GM21528 (cell line): Measurements from ENCODE around the gene NOP9.

Experiments
- ATAC-seq: cut with Tn5 transposase; IDR thresholded peaks from one replicate; pipeline ENCODE4 v1.9.1; 2021; ENCODE audit warnings: mild to moderate bottlenecking, moderate library complexity; ENCODE audit not compliant: unreplicated experiment, low FRiP score

Gene NOP9, protein sequence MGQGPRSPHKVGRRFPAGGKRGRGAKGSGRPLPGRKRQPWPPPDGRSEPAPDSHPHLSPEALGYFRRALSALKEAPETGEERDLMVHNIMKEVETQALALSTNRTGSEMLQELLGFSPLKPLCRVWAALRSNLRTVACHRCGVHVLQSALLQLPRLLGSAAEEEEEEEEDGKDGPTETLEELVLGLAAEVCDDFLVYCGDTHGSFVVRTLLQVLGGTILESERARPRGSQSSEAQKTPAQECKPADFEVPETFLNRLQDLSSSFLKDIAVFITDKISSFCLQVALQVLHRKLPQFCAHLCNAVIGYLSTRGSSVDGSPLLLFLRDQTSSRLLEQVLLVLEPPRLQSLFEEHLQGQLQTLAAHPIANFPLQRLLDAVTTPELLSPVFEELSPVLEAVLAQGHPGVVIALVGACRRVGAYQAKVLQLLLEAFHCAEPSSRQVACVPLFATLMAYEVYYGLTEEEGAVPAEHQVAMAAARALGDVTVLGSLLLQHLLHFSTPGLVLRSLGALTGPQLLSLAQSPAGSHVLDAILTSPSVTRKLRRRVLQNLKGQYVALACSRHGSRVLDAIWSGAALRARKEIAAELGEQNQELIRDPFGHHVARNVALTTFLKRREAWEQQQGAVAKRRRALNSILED

DNA sequence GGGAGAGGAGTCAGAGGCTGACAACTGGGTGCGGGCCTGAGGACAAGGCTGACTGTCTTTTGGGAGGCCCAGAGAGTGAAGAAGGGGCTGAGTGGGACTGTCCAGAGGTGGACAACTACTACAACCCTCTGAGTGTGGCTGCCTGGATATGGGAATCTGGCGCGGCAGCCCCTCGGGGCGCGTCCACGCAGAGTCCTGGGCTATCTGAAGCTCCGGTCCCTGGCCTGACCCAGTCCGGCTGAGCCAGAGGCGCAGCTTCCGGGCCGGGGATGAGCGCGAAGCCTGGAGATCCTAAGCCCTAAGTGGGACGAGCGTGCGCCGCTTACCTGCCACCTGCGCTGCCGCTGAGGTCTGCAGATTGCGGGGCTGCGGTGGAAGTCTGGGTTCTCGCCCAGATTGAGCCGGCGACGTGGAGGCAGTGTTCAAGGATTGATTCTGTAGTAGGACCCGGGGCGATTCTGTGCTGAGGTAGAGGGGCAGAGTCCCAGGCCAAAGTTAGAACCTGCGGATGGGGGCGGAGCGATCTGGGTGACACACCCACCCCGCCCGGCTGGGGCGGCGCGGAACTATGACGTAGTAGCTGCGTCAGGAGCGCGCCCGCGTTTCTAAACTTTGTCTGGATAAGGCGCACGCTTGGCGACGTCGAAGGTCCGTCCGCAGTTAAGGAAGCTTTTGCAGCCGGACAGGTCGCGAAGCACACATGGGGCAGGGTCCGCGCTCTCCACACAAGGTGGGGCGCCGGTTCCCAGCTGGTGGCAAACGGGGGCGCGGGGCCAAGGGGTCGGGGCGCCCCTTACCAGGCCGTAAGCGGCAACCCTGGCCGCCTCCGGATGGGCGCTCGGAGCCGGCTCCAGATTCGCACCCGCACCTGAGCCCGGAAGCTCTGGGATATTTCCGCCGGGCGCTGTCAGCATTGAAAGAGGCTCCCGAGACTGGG is at the start of gene NOP9, which contains the start of gene DHRS1:
NOP9 (plus strand) TSS at position 596 of the 937 bp plus-strand sequence; CDS start at position 701, 105 bp downstream.
DHRS1 (minus strand) TSS at position 526 of the 937 bp plus-strand sequence. CDS start 674 bp downstream, outside the sequence.
- peak; percentile 75 for ATAC-seq

DNA sequence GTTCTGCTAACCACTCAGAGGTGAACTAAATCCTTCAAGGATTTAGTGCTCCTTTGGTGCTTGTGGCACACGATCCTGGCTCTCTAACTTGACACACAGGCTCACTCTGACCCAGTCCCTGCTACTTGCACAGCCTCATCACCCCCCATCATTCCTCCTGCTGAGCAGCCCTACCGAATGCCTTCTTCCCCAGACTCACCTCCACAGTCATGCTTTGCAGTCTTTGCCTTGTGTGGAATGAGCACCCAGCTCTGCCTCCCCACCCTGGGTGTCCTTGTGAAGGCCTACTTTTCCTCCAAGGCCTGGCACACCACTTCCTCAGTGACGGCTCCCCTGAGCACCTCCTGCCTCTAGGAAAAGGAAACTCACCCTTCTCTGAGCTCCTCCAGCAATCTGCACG is 49.3 kb upstream of the NOP9 start:
- no peak for ATAC-seq

DNA sequence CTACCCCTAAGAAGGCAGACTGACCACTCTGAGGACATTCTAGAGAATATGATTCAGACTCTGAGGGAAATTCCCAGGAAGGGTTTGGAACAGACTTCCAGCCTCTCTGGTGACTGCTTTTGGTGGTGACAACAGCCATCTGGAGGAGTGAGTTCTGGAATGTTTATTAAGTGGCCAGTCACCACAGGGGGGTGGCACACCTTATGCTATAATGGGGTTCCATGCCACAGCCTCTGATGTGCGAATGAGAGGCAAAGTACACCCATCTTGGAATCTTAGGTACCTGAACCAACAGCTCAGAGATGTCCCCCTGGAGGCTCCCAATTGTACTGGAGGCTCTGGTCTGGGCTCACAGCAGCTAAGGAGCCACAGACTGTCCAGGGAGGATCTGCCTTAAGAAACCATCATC is 47.8 kb upstream of the NOP9 start:
- ATAC-seq = no peak

DNA sequence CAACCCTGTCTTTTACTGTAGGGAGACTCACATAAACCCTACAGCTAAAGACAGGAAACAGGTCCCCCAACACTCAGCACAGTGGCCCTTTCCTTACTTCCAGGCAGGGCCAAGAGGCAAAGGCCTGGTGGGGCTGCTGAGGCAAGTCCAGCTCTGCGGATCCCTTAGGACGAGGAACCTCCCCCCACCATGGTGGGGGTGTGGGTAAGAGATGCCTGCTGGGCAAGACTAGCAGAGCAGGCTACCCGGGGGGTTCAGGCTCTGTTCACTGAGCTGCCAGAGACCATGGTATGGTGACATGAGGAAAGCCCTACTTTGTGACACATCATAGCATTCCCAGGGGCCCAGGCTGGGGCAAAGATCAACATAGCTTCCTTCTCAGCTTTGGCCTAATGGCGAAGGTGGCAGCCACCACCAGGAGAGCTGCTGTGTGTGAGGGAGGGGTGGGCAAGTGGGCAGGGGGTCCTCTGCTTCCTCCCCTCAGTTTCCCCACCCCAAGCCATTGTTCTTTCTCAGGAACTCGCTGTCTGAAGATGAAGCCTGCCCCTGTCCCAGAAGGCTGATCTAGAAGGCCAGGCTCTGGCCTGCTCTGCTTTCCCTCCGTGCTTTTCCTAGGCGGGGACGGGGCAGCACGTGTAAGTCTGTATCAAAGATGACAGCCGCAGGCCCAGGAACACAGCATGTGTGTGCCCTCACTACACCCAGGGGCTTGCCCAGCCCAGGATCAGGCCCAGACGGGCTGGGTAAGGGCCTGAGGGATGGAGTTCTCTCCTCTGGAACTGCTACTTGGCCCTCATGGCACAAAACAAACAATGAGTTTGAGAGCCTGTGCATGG is 47.1 kb upstream of the NOP9 start:
- no peak for ATAC-seq

DNA sequence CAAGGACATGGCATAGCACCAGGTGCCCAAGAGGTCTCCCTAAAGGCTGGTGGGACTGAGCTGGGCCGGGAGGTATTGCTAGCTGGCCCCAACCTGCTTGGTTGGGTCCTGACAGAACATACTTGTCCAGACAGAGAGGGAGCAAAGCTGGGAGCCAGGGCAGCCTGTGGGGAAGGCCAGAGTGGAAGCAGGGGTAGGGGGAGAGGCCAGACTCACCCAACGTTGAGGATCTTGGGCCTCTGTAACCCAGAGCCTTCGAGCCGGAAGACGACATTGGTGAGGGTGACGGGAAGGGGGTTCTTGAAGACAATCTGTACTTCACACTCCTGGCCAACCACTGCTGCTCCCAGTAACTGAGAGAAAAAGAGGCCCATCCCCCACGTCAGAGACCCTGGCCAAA is 45.7 kb upstream of the NOP9 start:
- ATAC-seq = no peak

DNA sequence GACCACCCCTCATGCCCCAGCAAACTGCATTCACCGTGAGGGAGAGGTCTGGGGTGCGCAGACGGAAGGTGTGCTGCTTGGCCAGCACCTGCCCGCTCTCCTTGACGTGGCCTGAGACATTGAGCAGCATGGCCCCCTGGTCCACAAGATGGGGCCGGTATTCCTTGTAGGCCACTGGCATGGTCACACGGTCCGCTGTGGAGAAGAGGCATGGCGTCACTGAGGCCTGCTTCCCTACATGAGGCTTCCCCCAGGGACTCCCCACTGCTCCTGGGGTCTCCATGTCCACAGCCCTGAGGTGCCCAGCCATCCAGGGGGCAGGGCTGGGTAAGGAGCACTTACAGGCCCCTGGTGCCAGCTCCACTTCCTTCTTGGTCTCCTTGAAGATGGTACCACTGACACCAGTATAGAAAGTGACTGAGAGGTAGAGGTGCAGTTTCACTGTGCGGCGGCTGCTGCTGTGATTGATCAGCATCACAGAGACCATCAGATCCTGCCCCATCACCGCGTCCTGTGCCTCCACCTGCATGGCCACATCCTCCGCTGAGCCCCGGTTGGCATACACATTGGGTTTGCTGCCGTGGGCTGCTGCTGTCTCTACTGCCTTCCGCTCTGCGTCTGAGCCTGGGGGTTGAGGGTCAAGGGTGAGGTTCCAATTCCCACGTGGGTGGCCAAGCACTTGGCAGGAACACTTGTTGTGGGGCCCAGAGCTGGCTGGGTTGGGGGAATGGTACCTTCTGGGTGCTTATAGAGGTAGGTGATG is 44.8 kb upstream of the NOP9 start:
- ATAC-seq = no peak

DNA sequence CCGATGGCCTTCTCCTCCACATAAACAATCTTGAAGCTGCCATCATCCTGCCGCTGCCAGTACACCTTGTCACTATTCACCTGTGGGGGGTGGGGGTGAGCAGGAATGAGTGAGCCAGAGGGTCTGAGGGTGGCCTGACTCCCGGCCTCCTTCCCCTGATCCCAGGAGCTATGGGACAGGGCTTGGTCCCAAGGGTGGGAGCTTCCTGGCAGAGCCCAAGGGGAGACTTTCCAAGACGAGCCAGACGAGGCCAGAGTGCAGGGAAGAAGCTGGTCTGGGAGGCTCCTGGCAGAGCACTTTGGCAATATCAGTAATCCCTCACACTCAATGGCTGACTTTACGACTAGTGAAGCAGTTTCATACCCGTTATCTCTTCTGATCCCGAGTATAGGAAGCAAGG is 44.2 kb upstream of the NOP9 start:
- no peak for ATAC-seq

DNA sequence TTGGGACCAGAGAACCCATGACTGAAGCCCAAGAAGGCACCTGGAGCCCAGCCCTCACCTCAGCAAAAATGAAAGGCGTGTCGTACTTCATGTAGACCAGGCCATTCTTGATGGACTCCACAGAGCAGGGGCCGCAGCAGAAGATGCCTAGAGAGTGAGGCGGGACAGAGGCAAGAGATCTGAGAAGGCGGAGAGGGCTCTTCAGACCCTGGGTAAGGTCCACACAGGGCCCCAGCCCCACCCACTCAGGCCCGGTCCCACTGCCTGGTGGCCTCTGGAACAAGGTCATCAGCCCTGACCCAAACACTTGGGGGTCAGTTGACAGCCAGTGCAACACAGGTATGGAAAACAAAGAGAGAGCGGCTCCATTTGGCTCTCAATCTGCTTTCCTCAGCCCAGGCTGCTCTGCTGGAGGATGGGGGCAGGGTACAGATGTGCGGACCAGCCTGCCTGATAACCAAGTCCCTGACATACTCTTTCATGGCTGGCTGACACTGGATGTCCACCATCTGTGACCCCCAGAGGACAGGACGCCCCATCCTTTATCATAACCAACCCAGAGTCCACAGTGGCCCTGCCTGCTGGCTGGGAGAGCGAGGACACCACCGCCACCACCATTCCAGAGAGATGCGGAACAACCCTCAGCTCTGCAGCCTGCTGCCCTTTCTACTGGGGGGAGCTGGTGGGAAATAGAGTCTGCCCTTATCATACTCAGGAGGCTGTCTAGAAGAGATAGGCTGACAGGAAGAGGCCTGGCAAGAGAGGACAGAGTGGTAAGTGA is 43.5 kb upstream of the NOP9 start:
- ATAC-seq = no peak

DNA sequence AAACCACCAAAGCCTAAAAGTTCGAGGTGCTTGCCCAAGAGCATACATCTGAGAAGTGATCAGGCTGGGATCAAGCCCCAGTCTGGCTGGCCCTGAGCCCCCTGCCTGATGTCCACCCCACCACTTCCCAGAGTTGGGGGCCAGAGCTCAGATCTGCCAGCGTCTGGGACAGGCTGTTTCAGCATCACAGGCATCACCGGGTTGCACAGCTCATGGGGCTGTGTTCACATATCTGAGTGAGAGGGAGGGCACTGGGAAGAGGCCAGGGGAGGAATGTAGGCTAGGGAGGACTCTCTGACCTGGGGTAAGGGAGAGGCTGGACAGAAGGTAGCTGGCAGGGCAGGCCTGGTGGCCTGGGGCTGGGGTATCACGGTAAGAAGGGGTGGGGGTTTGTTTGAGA is 42.7 kb upstream of the NOP9 start:
- no peak for ATAC-seq

DNA sequence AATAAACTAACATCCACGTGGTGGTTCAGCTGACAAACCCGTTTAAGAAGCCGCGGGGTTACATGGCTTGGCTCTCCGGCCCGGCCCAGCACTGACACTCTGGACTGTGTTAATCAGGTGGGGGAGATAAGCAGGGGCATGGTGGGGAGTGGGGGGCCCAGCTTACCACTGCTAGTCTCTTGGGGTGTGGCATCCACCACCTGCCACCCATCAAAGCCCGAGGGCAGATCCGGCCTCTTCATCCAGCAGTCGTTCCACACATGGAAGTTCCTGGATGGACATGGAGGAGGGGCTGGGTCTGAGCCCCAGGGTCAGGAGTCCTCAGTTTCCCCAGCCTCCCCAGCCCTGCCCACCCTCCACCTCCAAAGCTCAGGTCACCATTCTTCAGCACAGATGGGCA is 41.5 kb upstream of the NOP9 start:
- no peak for ATAC-seq

DNA sequence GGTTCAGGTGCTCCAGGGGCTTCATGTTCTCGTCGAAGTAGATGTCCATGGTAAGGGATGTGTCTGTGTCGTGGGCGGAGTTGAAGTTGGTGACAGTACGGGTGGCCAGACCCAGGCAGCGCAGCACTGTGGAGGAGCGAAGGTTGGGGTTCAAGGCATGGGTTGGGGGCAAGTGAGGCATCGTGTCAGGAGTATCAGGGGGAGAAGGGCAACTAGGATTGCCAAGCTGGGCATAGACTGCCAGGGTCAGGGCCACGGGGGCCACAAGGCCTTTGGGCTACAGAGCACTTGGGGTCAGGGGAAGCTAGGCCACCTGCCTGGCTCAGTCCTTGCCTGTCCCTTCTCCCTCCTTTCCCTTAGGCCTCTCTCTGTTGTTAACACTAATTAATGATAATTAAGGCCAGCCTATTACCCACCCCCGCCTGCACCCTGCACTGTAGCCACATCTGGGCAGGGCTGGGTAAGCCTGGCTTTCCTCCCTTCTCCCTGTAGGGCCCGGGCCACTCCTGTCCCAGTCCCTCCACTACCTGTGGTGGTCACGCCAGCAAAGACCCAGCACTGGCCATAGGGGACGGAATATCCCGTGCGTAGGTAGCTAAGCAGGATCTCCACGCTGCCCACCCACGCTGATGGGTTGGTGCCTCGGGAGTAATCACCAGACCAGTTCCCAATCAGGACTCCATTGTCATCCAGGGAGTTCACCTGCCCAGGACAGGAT is 40.9 kb upstream of the NOP9 start:
- ATAC-seq = no peak

DNA sequence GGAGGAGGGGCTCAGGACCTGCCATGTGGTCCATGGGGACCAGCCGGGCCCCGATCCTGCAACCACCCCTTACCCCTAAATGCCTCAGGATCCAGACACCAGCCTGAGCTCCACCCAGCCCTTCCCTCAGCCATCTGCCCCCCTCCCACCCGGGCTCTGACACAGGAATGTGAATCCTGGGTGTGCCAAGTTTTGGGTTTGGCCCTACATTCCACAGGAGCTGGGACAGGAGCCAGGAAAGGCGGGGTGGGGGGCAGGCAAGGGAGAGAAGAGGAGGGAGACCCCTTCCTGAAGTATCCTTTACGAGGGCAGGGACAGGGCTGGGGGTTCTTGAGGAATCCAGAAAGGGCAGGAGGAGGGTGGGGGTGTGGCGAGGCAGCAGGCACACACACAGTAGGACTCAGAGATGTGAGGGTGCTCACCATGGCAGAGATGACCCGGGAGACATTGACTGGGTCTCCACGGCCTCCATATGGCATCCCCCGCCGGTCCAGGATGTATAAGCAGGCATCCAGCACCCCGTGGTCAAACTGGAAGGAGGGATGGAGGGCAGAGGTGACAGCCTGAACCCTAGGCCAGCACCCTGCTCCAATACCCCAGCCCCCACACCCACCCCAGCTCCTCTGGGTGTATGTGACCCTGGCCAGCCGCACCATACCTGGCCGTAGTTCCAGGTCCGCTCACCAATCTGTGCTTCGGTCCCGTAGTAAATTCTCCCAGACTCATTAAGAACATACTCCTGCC is 40.2 kb upstream of the NOP9 start:
- no peak for ATAC-seq

DNA sequence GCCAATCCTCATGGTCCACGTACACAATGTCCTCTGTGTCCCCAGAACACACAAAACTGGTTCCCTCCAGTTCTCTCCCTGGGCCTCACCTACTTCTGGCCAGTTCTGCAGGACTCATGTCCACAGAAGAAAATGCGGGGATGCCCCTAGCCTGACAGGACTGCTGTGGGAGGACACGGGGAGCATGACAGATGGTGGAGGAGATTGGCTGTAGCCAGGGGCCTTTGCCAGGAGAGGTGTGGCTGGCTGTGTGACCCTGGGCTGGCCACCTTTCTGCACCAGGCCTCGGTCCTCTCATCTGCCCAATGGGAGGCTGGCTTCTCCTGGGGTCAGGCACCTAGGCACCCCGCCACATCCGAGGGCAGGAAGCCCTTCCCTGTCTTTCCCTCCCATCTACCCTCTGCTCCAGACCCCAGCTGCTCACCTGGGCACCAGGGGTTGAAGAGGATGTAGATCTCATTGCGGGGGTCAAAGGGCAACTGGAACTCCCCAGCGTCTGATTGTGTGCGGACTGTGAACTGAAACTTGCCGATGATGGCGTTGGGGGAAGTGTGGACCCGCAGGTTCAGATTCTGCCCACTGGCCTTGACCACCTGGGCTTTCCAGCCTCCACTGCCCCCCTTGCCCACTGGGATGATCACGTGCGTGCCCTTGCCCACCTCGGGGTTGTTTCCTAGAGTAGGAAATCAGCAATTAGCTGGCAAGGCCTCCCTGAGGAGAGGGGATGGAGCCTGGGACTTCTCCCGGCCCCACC is 39.4 kb upstream of the NOP9 start:
- ATAC-seq = no peak

DNA sequence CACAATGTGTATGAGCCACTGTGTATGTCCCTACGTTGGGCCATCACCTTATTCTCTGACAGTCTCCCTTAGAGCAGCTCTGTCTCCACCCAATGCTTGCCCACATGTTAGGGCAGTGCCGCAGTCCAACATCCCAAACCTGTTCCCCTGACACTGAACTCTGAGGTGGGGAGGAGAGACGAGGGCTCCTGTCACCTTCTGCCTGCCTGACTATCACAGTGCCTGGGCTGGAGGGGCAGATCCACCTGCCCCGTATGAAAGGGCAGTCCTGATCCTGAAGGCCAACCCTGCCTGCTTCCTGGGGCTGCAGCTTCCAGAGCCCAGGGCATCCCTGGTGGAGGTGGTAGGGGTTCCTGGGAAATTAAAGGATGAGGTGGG is 38.9 kb upstream of the NOP9 start:
- no peak for ATAC-seq

DNA sequence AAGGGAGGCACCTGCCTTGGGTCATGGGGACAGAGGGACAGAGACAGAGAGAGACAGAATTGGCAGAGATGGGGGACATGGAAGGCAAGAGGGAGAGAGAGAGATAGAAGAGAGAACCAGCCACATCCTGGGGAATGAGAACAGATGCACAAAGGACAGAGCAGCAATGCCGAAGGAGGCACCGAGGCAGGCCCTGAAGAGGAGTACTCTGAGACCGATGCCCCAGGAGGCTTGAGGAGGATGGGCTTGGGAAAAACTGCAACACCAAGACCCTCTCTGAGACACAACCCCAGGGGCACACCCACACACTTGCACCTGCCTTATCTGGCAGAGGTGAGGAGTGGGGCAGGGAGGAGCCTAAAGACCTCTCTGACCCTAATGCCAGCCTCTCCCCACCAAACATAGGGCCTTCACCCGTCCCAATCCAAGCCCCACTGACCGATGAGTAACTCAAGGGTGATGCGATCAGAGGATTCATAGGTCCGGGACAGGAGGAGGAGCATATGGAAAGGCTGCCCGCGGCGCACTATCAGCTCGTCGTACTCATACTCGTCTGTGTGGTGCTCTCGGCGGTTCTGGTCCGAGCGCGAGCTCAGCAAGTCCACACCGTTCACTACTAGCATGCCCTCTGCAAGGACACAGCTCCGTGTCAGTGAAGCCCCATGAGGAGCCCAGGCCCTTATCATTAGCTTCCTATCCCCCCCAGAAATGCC is 38.2 kb upstream of the NOP9 start:
- ATAC-seq = no peak

DNA sequence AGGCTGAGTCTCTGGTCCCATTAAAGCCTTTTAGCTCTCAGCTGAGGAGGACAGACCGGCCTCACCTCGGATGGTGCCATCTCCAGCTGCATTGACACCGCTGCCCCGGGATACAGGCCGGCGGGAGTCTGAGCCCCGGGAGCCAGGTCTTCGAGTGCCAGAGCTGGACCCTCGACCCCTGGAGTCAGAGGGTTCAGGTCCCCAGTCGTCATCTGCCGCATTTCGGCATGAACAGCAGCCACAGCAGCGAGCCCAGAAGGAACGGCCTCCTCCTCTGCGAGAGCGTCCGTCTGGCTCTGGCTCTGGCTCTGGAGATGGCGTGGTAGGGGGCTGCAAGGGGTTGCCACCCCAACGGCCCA is 37.7 kb upstream of the NOP9 start:
- no peak for ATAC-seq
